ENCODE results near the gene TMEM202.
"Not testable (repeated sequence)": the region's sequence is repeated elsewhere in the genome, so short reads cannot be mapped to it uniquely, and the experiment has no call there.

Gene TMEM202

GRCh38 chr15:72375501-72375845 is 22.6 kb upstream of the TMEM202 start:
- no peaks in the 10 kb centered on the region for H3K27me3 ChIP-seq (ENCODE audit: control insufficient read depth in 1 of 2, insufficient read depth in 2 of 2, low read length in 2 of 2)
- no peaks in the 10 kb centered on the region for H3K9me3 ChIP-seq (ENCODE audit: control insufficient read depth in 2 of 2, low read length in 2 of 2)
- peaks cover 0 to 4% of the 10 kb centered on the region in 2 donors for H3K36me3 ChIP-seq (ENCODE audit: control insufficient read depth in 2 of 2, insufficient read depth in 2 of 2, low read length in 2 of 2)
- peak overlapping the region; percentile 96 to 98 for H3K9ac ChIP-seq (ENCODE audit: low read length in 2 of 2)
- H3K4me3 ChIP-seq (ENCODE audit: low read length in 2 of 2) = peak overlapping the region; percentile 80 to 99
- peaks cover 20% of the 10 kb centered on the region for H3K4me1 ChIP-seq (ENCODE audit: control insufficient read depth, insufficient read depth, low read length)
- H3K27ac ChIP-seq (ENCODE audit: low read length) = peak overlapping the region; percentile 92

- peak within 1 kb of the TSS; percentile 92 for H3K27ac ChIP-seq (ENCODE audit: low read length)
- H3K4me1 ChIP-seq (ENCODE audit: control insufficient read depth, insufficient read depth, low read length) = peaks cover 20% of the 10 kb centered on the region
- H3K9me3 ChIP-seq (ENCODE audit: control insufficient read depth in 2 of 2, low read length in 2 of 2) = no peaks in the 10 kb centered on the region
- peak within 1 kb of the TSS; percentile 80 to 99 for H3K4me3 ChIP-seq (ENCODE audit: low read length in 2 of 2)
- peak within 1 kb of the TSS; percentile 96 to 98 for H3K9ac ChIP-seq (ENCODE audit: low read length in 2 of 2)
- no peaks in the 10 kb centered on the region for H3K27me3 ChIP-seq (ENCODE audit: control insufficient read depth in 1 of 2, insufficient read depth in 2 of 2, low read length in 2 of 2)
- peaks cover 0 to 2% of the 10 kb centered on the region in 2 donors for H3K36me3 ChIP-seq (ENCODE audit: control insufficient read depth in 2 of 2, insufficient read depth in 2 of 2, low read length in 2 of 2)
Measured at GRCh38 chr15:72375846-72376581, 22.1 kb upstream of the TMEM202 start, which contains the start of gene HEXA. TSS of gene HEXA (minus strand) at chr15:72376014. CDS start at chr15:72375972, 42 bp downstream.

- Histone ChIP-seq H3K27ac (ENCODE audit: low read length) (no peak overlapping the region), H3K4me1 (ENCODE audit: control insufficient read depth, insufficient read depth, low read length) (peaks cover 20% of the 10 kb centered on the region), H3K27me3 (ENCODE audit: control insufficient read depth in 1 of 2, insufficient read depth in 2 of 2, low read length in 2 of 2) (no peaks in the 10 kb centered on the region), H3K9me3 (ENCODE audit: control insufficient read depth in 2 of 2, low read length in 2 of 2) (no peaks in the 10 kb centered on the region), H3K4me3 (ENCODE audit: low read length in 2 of 2) (no peak overlapping the region), H3K36me3 (ENCODE audit: control insufficient read depth in 2 of 2, insufficient read depth in 2 of 2, low read length in 2 of 2) (no peaks in the 10 kb centered on the region), H3K9ac (ENCODE audit: low read length in 2 of 2) (no peak overlapping the region)
Measured at GRCh38 chr15:72377331-72377730, 20.8 kb upstream of the TMEM202 start.

- H3K4me1 ChIP-seq (ENCODE audit: control insufficient read depth, insufficient read depth, low read length) = peaks cover 20% of the 10 kb centered on the region
- H3K9ac ChIP-seq (ENCODE audit: low read length in 2 of 2); H3K9me3 ChIP-seq (ENCODE audit: control insufficient read depth in 2 of 2, low read length in 2 of 2); H3K27me3 ChIP-seq (ENCODE audit: control insufficient read depth in 1 of 2, insufficient read depth in 2 of 2, low read length in 2 of 2); H3K36me3 ChIP-seq (ENCODE audit: control insufficient read depth in 2 of 2, insufficient read depth in 2 of 2, low read length in 2 of 2); H3K4me3 ChIP-seq (ENCODE audit: low read length in 2 of 2); H3K27ac ChIP-seq (ENCODE audit: low read length): not testable (repeated sequence)
Measured at GRCh38 chr15:72379106-72379505, 19.0 kb upstream of the TMEM202 start.

- Histone ChIP-seq H3K9me3 (ENCODE audit: control insufficient read depth in 2 of 2, low read length in 2 of 2) (no peaks in the 10 kb centered on the region), H3K4me1 (ENCODE audit: control insufficient read depth, insufficient read depth, low read length) (peaks cover 15% of the 10 kb centered on the region), H3K27me3 (ENCODE audit: control insufficient read depth in 1 of 2, insufficient read depth in 2 of 2, low read length in 2 of 2) (no peaks in the 10 kb centered on the region), H3K9ac (ENCODE audit: low read length in 2 of 2) (no peak overlapping the region), H3K27ac (ENCODE audit: low read length) (no peak overlapping the region), H3K36me3 (ENCODE audit: control insufficient read depth in 2 of 2, insufficient read depth in 2 of 2, low read length in 2 of 2) (no peaks in the 10 kb centered on the region), H3K4me3 (ENCODE audit: low read length in 2 of 2) (no peak overlapping the region)
Measured at GRCh38 chr15:72379856-72380430, 18.2 kb upstream of the TMEM202 start.

GRCh38 chr15:72380743-72381142 is 17.4 kb upstream of the TMEM202 start:
- no peaks in the 10 kb centered on the region for H3K36me3 ChIP-seq (ENCODE audit: control insufficient read depth in 2 of 2, insufficient read depth in 2 of 2, low read length in 2 of 2)
- no peak overlapping the region for H3K4me3 ChIP-seq (ENCODE audit: low read length in 2 of 2)
- H3K27me3 ChIP-seq (ENCODE audit: control insufficient read depth in 1 of 2, insufficient read depth in 2 of 2, low read length in 2 of 2) = no peaks in the 10 kb centered on the region
- H3K9me3 ChIP-seq (ENCODE audit: control insufficient read depth in 2 of 2, low read length in 2 of 2) = no peaks in the 10 kb centered on the region
- no peak overlapping the region for H3K27ac ChIP-seq (ENCODE audit: low read length)
- H3K9ac ChIP-seq (ENCODE audit: low read length in 2 of 2) = no peak overlapping the region
- peaks cover 8% of the 10 kb centered on the region for H3K4me1 ChIP-seq (ENCODE audit: control insufficient read depth, insufficient read depth, low read length)

GRCh38 chr15:72382146-72382545 is 16.0 kb upstream of the TMEM202 start:
- Histone ChIP-seq H3K4me3 (ENCODE audit: low read length in 2 of 2) (no peak overlapping the region), H3K4me1 (ENCODE audit: control insufficient read depth, insufficient read depth, low read length) (no peaks in the 10 kb centered on the region), H3K27ac (ENCODE audit: low read length) (no peak overlapping the region), H3K9me3 (ENCODE audit: control insufficient read depth in 2 of 2, low read length in 2 of 2) (no peaks in the 10 kb centered on the region), H3K36me3 (ENCODE audit: control insufficient read depth in 2 of 2, insufficient read depth in 2 of 2, low read length in 2 of 2) (no peaks in the 10 kb centered on the region), H3K27me3 (ENCODE audit: control insufficient read depth in 1 of 2, insufficient read depth in 2 of 2, low read length in 2 of 2) (no peaks in the 10 kb centered on the region), H3K9ac (ENCODE audit: low read length in 2 of 2) (no peak overlapping the region)

GRCh38 chr15:72387741-72388140 is 10.4 kb upstream of the TMEM202 start:
- H3K9ac ChIP-seq (ENCODE audit: low read length in 2 of 2) = no peak overlapping the region
- H3K9me3 ChIP-seq (ENCODE audit: control insufficient read depth in 2 of 2, low read length in 2 of 2) = no peaks in the 10 kb centered on the region
- peaks cover 0 to 2% of the 10 kb centered on the region in 2 donors for H3K27me3 ChIP-seq (ENCODE audit: control insufficient read depth in 1 of 2, insufficient read depth in 2 of 2, low read length in 2 of 2)

GRCh38 chr15:72389231-72389630 is 8.9 kb upstream of the TMEM202 start:
- H3K4me3 ChIP-seq (ENCODE audit: low read length in 2 of 2) = no peak overlapping the region
- H3K27me3 ChIP-seq (ENCODE audit: control insufficient read depth in 1 of 2, insufficient read depth in 2 of 2, low read length in 2 of 2) = peaks cover 0 to 2% of the 10 kb centered on the region in 2 donors
- H3K9me3 ChIP-seq (ENCODE audit: control insufficient read depth in 2 of 2, low read length in 2 of 2) = no peaks in the 10 kb centered on the region
- H3K4me1 ChIP-seq (ENCODE audit: control insufficient read depth, insufficient read depth, low read length) = no peaks in the 10 kb centered on the region
- no peak overlapping the region for H3K27ac ChIP-seq (ENCODE audit: low read length)
- H3K36me3 ChIP-seq (ENCODE audit: control insufficient read depth in 2 of 2, insufficient read depth in 2 of 2, low read length in 2 of 2) = no peaks in the 10 kb centered on the region
- no peak overlapping the region for H3K9ac ChIP-seq (ENCODE audit: low read length in 2 of 2)

More at GRCh38 chr15:72387741-72388140, 10.4 kb upstream of the TMEM202 start:
- Histone ChIP-seq H3K4me3 (ENCODE audit: low read length in 2 of 2) (no peak overlapping the region), H3K36me3 (ENCODE audit: control insufficient read depth in 2 of 2, insufficient read depth in 2 of 2, low read length in 2 of 2) (no peaks in the 10 kb centered on the region), H3K4me1 (ENCODE audit: control insufficient read depth, insufficient read depth, low read length) (no peaks in the 10 kb centered on the region), H3K27ac (ENCODE audit: low read length) (no peak overlapping the region)

- not testable (repeated sequence) for H3K27me3 ChIP-seq (ENCODE audit: control insufficient read depth in 1 of 2, insufficient read depth in 2 of 2, low read length in 2 of 2); H3K9ac ChIP-seq (ENCODE audit: low read length in 2 of 2); H3K9me3 ChIP-seq (ENCODE audit: control insufficient read depth in 2 of 2, low read length in 2 of 2); H3K4me1 ChIP-seq (ENCODE audit: control insufficient read depth, insufficient read depth, low read length); H3K27ac ChIP-seq (ENCODE audit: low read length); H3K36me3 ChIP-seq (ENCODE audit: control insufficient read depth in 2 of 2, insufficient read depth in 2 of 2, low read length in 2 of 2); H3K4me3 ChIP-seq (ENCODE audit: low read length in 2 of 2)
Measured at GRCh38 chr15:72396331-72396730, 1.8 kb upstream of the TMEM202 start.

- no peaks in the 10 kb centered on the region for H3K9me3 ChIP-seq (ENCODE audit: control insufficient read depth in 2 of 2, low read length in 2 of 2)
- H3K9ac ChIP-seq (ENCODE audit: low read length in 2 of 2) = no peak overlapping the region
- no peaks in the 10 kb centered on the region for H3K4me1 ChIP-seq (ENCODE audit: control insufficient read depth, insufficient read depth, low read length)
- H3K27ac ChIP-seq (ENCODE audit: low read length) = no peak overlapping the region
- no peaks in the 10 kb centered on the region for H3K36me3 ChIP-seq (ENCODE audit: control insufficient read depth in 2 of 2, insufficient read depth in 2 of 2, low read length in 2 of 2)
- peaks cover 0 to 4% of the 10 kb centered on the region in 2 donors for H3K27me3 ChIP-seq (ENCODE audit: control insufficient read depth in 1 of 2, insufficient read depth in 2 of 2, low read length in 2 of 2)
- H3K4me3 ChIP-seq (ENCODE audit: low read length in 2 of 2) = no peak overlapping the region
Measured at GRCh38 chr15:72398648-72399047, 543 bp downstream of the TMEM202 start.
